Measurements from ENCODE around the gene LYPLA2.
"Not testable (repeated sequence)": the region's sequence is repeated elsewhere in the genome, so short reads cannot be mapped to it uniquely, and the experiment has no call there.

The LYPLA2 gene

DNA sequence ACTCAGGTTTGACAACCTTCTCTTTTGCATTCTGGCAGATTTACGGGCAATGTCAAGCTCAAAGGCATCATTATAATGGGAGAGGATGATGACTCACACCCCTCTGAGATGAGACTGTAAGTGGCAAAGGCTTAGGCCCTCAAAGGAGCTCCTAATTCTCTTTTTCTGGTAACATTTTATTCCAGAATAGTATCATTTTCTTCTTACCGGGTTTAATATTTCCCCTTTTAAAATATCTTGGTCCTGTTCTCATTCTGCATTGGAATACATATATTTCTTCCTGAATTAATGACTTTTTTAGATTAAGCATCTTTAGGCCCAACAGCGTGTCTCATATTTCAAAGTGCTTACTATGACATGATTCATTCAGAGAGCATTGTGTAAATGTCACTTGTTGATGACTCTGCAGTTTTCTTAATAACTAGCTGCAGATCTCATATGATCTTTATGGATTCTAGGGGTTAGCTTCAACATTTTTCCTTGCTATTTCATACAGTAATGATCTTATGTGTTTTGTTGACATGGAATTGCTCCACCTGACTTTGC, 11.0 kb upstream of the LYPLA2 start:
- DNase-seq (ENCODE audit: low read depth in 3 of 3) = no peak

DNA sequence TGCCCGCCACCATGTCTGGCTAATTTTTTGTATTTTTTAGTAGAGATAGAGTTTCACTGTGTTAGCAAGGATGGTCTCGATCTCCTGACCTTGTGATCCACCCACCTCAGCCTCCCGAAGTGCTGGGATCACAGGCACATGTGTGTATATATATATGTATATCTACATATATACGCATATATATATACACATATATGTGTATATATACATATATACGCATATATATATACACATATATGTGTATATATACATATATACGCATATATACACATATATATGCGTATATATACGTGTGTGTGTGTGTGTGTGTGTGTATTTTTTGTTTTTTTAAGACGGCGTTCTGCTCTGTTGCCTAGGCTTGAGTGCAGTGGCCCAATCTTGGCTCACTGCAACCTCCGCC, 7.8 kb upstream of the LYPLA2 start:
- DNase-seq (ENCODE audit: low read depth in 3 of 3) = not testable (repeated sequence)

DNA sequence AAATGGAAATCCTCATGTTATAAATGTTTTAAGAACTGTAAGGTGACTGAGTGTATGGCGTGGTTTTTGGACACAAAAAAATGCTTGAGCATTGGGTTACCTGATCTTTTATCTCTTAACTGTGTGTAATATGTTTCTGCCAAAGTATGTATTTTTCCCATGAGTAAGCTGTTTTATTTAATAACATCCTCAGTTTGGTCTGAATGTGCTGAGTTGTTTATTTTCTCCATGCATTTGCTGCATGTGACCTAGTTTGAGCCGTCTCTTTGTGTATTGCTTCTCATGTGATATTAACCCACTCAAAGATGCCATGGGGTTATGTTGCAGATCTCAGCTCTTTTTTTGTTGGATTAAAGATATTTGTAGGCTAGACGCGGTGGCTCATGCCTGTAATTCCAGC, 6.1 kb upstream of the LYPLA2 start:
- no peak for DNase-seq (ENCODE audit: low read depth in 3 of 3)

GRCh38 chr1:23787701-23788100, 3.2 kb upstream of the LYPLA2 start:
- DNase-seq (ENCODE audit: low read depth in 3 of 3) = no peak

DNA sequence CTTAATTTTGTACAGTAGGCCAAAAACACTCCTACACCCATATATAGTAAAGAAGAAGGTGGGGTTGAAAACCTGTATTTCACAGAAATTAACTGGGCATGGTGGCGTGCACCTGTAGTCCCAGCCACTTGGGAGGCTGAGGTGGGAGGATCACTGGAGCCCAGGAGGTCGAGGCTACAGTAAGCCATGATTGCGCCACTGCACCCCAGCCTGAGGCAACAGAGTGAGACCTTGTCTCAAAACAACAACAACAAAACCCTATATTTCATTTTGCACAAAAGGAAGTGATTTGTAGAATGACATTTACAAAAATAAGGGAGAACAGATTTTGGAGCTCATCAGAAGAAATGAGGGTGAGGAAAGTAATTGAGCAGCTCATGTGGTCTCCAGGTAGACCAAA, 2.2 kb upstream of the LYPLA2 start:
- no peak for DNase-seq (ENCODE audit: low read depth in 3 of 3)

GRCh38 chr1:23791516-23792047, 637 bp downstream of the LYPLA2 start:
- DNase-seq (ENCODE audit: low read depth in 3 of 3) = peak in 1 of 3 donors; percentile 25

GRCh38 chr1:23792151-23792945, 1.4 kb downstream of the LYPLA2 start:
- no peak for DNase-seq (ENCODE audit: low read depth in 3 of 3)

- DNase-seq (ENCODE audit: low read depth in 3 of 3) = no peak
These were observed 2.3 kb downstream of the LYPLA2 start for GRCh38 chr1:23793018-23793781.

DNA sequence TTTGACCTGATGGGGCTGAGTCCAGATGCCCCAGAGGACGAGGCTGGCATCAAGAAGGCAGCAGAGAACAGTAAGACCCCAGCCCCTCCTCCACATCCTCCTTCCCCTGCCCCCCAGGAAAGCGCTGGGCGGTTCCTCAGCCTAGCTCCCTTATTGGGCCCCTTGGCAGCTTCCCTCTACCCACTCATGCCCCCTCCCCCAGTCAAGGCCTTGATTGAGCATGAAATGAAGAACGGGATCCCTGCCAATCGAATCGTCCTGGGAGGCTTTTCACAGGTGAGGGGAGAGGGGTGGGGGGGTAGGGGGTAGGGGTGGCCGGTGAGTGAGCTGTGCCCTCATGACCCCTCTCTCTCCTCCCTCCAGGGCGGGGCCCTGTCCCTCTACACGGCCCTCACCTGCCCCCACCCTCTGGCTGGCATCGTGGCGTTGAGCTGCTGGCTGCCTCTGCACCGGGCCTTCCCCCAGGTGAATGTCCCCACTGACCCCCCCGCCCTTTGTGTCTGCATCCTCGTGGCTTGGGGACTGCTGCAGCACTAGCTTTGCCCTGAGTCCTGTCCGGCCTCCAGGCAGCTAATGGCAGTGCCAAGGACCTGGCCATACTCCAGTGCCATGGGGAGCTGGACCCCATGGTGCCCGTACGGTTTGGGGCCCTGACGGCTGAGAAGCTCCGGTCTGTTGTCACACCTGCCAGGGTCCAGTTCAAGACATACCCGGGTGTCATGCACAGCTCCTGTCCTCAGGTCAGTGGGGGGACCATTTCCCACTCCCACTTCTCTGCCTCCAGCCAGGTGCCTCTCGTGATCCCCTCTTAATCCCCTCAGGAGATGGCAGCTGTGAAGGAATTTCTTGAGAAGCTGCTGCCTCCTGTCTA, 3.2 kb downstream of the LYPLA2 start:
- DNase-seq (ENCODE audit: low read depth in 3 of 3) = no peak

DNA sequence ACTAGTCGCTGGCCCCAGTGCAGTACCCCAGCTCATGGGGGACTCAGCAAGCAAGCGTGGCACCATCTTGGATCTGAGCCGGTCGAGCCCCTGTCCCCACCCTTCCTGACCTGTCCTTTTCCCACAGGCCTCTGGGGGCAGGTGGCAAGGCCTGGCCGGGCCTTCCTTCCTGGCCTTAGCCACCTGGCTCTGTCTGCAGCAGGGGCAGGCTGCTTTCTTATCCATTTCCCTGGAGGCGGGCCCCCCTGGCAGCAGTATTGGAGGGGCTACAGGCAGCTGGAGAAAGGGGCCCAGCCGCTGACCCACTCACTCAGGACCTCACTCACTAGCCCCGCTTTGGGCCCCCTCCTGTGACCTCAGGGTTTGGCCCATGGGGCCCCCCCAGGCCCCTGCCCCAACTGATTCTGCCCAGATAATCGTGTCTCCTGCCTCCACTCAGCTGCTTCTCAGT, 3.8 kb downstream of the LYPLA2 start:
- DNase-seq (ENCODE audit: low read depth in 3 of 3) = not testable (repeated sequence)

- no peak for DNase-seq (ENCODE audit: low read depth in 3 of 3)
These were observed 4.9 kb downstream of the LYPLA2 start for GRCh38 chr1:23795676-23796465.

GRCh38 chr1:23796466-23797271, 5.7 kb downstream of the LYPLA2 start:
- DNase-seq (ENCODE audit: low read depth in 3 of 3) = no peak

GRCh38 chr1:23797478-23798448, 6.8 kb downstream of the LYPLA2 start:
- DNase-seq (ENCODE audit: low read depth in 3 of 3) = no peak

- DNase-seq (ENCODE audit: low read depth in 3 of 3) = no peak
These were observed 7.8 kb downstream of the LYPLA2 start for GRCh38 chr1:23798662-23799142.

- no peak for DNase-seq (ENCODE audit: low read depth in 3 of 3)
These were observed 8.3 kb downstream of the LYPLA2 start for GRCh38 chr1:23799255-23799569.

GRCh38 chr1:23799570-23800399, 8.8 kb downstream of the LYPLA2 start:
- DNase-seq (ENCODE audit: low read depth in 3 of 3) = peak in 1 of 3 donors; percentile 27

Measured in stimulated activated CD4-positive, alpha-beta T cell treated with anti-CD3 and anti-CD28 coated beads, TNF-alpha, amount 100 ng/mL, for 48 hours (primary cell).